ENCODE data around the gene CBX5. TPM values are rescaled to one million over a fixed set of nuclear protein-coding genes. Genes with fewer than 3 reads are reported as not detected.

The CBX5 gene
- total and polyA plus RNA-seq, 5 donors: 23.0 to 68.2 (median 56.8) TPM

- no peak overlapping the region for H3K4me3 ChIP-seq (ENCODE audit: low read length)
- no peaks in the 10 kb centered on the region for H3K9me3 ChIP-seq (ENCODE audit: control insufficient read depth, low read length)
- H3K4me1 ChIP-seq (ENCODE audit: control insufficient read depth, insufficient read depth, low read length): no peaks in the 10 kb centered on the region
- no peak overlapping the region for H3K27ac ChIP-seq (ENCODE audit: low read length)
- H3K27me3 ChIP-seq (ENCODE audit: control insufficient read depth, insufficient read depth): no peaks in the 10 kb centered on the region
- DNase-seq: no peak
- intact Hi-C loops (cut with DNase I): no loop called here
- no peak for ATAC-seq
- 92% methylated on average over 7 of the region's 7 CpGs for WGBS
Observed at GRCh38 chr12:54184024-54184805, 95.7 kb downstream of the CBX5 start.

GRCh38 chr12:54182981-54183380 lies 96.9 kb downstream of the CBX5 start:
- H3K27me3 ChIP-seq (ENCODE audit: control insufficient read depth, insufficient read depth): no peaks in the 10 kb centered on the region
- no peaks in the 10 kb centered on the region for H3K4me1 ChIP-seq (ENCODE audit: control insufficient read depth, insufficient read depth, low read length)
- no peak for ATAC-seq
- no peak overlapping the region for H3K27ac ChIP-seq (ENCODE audit: low read length)
- 82% methylated on average over 5 of the region's 5 CpGs for WGBS
- DNase-seq: no peak
- intact Hi-C loops (cut with DNase I): no loop called here
- H3K4me3 ChIP-seq (ENCODE audit: low read length): no peak overlapping the region
- no peaks in the 10 kb centered on the region for H3K9me3 ChIP-seq (ENCODE audit: control insufficient read depth, low read length)

- Histone ChIP-seq H3K4me1 (ENCODE audit: control insufficient read depth, insufficient read depth, low read length) (no peaks in the 10 kb centered on the region), H3K9me3 (ENCODE audit: control insufficient read depth, low read length) (no peaks in the 10 kb centered on the region), H3K27ac (ENCODE audit: low read length) (no peak overlapping the region), H3K27me3 (ENCODE audit: control insufficient read depth, insufficient read depth) (no peaks in the 10 kb centered on the region), H3K4me3 (ENCODE audit: low read length) (no peak overlapping the region)
- WGBS: 96% methylated on average over 11 of the region's 11 CpGs
- DNase-seq (no peak), ATAC-seq (no peak)
- intact Hi-C loops (cut with DNase I): no loop called here
Observed at GRCh38 chr12:54182086-54182485, 97.8 kb downstream of the CBX5 start.

Other genes with a start within 250 kb of the CBX5 start
- not detected for gene HOXC5, start 247.1 kb downstream of the CBX5 start, total RNA-seq
- 0.11 TPM for gene HOXC5, start 247.1 kb downstream of the CBX5 start, polyA plus RNA-seq
- gene HOXC4, start 226.3 kb downstream of the CBX5 start, total RNA-seq: under 1 TPM in 3 of 4 donors, not detected in 1; 0.14 to 0.37 (median 0.33) TPM
- gene HOXC4, start 226.3 kb downstream of the CBX5 start, polyA plus RNA-seq: 0.32 TPM
- gene SMUG1, start 91.1 kb downstream of the CBX5 start, total RNA-seq: 10 to 100 TPM; 16.8 to 20.7 (median 18.6) TPM
- 26.3 TPM for gene SMUG1, start 91.1 kb downstream of the CBX5 start, polyA plus RNA-seq
- 100 to 1,000 TPM; 425 to 572 (median 530) TPM for gene HNRNPA1, start 604 bp upstream of the CBX5 start, total RNA-seq
- gene HNRNPA1, start 604 bp upstream of the CBX5 start, polyA plus RNA-seq: 405 TPM
- under 1 TPM; 0.28 to 0.97 (median 0.37) TPM for gene NFE2, start 20.9 kb upstream of the CBX5 start, total RNA-seq
- gene NFE2, start 20.9 kb upstream of the CBX5 start, polyA plus RNA-seq: 0.32 TPM
- gene COPZ1, start 45.0 kb upstream of the CBX5 start, total RNA-seq: 100 to 1,000 TPM; 103 to 120 (median 119) TPM
- gene COPZ1, start 45.0 kb upstream of the CBX5 start, polyA plus RNA-seq: 112 TPM
- gene GPR84, start 84.4 kb upstream of the CBX5 start, total RNA-seq: under 1 TPM; 0.39 to 0.71 (median 0.46) TPM
- 0.20 TPM for gene GPR84, start 84.4 kb upstream of the CBX5 start, polyA plus RNA-seq
- 10 to 100 TPM in 1 of 4 donors, 1 to 10 TPM in 3; 6.5 to 17.0 (median 8.9) TPM for gene ZNF385A, start 104.6 kb upstream of the CBX5 start, total RNA-seq
- gene ZNF385A, start 104.6 kb upstream of the CBX5 start, polyA plus RNA-seq: 6.0 TPM
- 100 to 1,000 TPM in 1 of 4 donors, 10 to 100 TPM in 3; 57.0 to 141 (median 60.2) TPM for gene ITGA5, start 139.1 kb upstream of the CBX5 start, total RNA-seq
- 49.3 TPM for gene ITGA5, start 139.1 kb upstream of the CBX5 start, polyA plus RNA-seq
- gene GTSF1, start 193.5 kb upstream of the CBX5 start, total RNA-seq: under 1 TPM in 1 of 4 donors, not detected in 3; 0.79 TPM
- gene GTSF1, start 193.5 kb upstream of the CBX5 start, polyA plus RNA-seq: not detected
- 10 to 100 TPM in 2 of 4 donors, 1 to 10 TPM in 2; 7.0 to 13.0 (median 10.3) TPM for gene NCKAP1L, start 217.6 kb upstream of the CBX5 start, total RNA-seq
- gene NCKAP1L, start 217.6 kb upstream of the CBX5 start, polyA plus RNA-seq: 1.1 TPM